Ammon's horn (tissue), 1 donor: ENCODE results near the gene FRAS1.
"Not testable (repeated sequence)": the region's sequence is repeated elsewhere in the genome, so short reads cannot be mapped to it uniquely, and the experiment has no call there.

Experiments used
- DNase-seq: peaks from one replicate; pipeline ENCODE4 v3.0.0-alpha.2; 2016; ENCODE audit warnings: low spot score

FRAS1 gene

DNA sequence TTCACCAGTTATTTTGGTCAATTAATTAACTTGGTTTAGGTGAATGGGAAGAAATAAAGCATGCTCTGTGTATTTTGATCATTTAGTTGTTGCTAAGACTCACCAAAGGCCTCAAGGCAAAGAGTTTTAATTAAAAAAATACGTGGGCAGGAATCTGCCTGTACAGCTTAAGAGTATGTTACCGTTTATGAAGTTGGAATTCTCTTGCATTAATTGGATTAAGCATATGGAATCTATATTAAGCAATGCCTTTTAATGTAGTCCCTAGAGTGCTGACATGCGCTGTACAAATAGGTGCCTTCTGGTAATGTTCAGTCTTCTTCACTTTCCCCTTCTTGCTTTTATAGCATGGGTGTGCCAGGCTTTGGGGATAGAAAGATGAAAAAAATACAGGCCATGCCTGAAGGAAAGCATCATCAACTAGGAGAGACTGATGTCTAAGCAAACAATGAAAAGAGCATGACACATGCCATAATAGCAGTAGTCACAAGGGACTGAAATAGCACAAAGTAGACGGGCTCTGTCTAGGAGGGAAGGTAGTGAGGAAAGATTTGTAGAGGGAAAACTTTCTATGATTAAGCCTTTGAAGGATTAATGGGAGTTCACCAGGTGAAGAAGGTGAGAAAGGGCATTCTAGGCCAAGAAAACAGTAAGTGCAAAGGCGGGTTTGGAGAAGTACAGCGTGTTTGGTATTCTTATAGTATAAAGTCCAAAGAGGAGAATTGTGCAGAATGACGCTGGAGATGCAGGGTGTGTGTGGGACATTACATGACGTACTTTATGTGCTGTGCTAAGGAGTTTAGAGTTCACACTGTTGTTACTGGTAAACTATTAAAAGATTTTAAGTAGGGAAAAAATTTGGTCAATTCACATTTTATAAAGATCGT is 268.4 kb downstream of the FRAS1 start:
- no peak for DNase-seq

GRCh38 chr4:78328591-78328990 is 271.5 kb downstream of the FRAS1 start:
- not testable (repeated sequence) for DNase-seq

- no peak for DNase-seq
Measured at GRCh38 chr4:78331186-78331585, 274.1 kb downstream of the FRAS1 start.

- no peak for DNase-seq
Measured at GRCh38 chr4:78331965-78332364, 274.8 kb downstream of the FRAS1 start.

DNA sequence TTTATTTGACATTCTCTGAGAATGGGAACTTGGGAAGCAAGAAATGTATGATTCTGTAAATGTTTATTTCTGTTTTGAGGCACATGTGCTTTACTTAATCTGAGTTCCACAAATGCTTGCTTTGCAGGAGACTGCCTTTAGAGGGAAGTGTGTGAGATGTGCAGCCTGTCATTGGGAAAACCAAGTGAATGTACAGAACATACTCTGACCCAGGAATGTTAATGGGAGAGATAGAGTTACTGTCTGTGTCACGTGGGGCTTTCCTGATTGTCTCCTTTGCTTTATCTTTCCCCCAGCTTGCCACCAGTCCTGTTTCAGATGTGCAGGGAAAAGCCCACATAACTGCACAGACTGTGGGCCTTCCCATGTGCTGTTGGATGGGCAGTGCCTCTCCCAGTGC is 275.9 kb downstream of the FRAS1 start:
- DNase-seq, result no peak

DNA sequence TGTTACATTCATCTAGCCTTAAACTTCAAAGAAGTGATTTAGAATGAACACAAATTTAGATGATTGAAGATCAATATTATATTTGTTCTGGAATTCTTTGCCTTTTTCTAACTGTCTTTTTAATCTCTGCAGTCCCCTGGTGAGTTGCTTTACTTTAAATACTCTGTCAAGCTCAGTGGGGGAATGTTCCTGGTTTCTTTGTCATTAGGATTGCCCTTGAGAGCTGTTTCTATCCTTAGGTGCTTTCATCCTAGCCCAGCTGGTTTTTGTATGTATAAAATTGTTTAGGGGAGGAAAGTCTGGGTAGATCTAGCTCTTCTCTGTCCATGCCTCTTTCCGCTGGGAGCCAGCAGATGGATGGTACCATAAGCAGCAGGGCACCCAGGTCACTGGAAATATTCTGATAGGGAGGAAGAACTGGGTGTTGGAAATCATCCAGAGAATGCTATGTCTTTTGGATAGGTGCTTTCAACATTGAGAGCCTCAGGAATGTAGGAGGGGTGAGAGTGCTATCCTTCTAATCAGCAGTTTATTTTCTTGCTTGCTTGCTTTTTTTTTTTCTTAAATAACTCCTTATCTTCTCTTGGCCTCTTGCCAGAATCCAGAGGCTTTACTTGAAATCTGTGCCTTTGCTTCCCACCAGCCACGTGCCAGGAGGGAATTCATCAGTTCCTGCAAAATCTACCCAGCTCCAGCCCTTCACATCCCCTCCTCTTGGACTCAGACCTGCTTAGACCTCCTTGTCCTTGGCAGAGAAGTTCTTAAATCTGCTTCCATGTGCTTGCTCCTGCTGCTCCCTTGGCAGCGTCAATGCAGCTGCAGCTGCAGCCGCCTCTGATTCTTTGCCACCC is 279.2 kb downstream of the FRAS1 start:
- DNase-seq, result no peak

GRCh38 chr4:78337244-78338020 is 280.3 kb downstream of the FRAS1 start:
- no peak for DNase-seq

- no peak for DNase-seq
Measured at GRCh38 chr4:78342125-78342524, 285.0 kb downstream of the FRAS1 start.

DNA sequence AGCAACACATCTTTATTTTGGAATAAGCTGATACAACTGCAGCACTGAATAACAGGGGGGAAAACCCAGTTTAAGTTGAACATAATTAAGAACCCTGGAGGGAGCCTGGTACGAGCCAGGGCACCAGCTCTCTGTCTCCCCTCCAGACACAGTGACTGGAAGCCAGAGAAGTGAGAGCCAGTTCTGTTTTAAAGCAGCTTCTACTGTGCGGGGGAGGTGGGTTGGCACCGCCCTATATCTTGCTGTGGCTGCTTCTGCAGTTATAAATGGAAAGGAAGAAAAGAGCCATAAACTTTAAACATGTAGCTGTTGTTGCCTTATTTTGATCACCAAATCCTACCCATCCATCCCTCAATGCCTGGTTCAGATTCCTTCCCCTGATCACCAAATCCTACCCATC is 286.6 kb downstream of the FRAS1 start:
- DNase-seq, result peak; percentile 32

DNA sequence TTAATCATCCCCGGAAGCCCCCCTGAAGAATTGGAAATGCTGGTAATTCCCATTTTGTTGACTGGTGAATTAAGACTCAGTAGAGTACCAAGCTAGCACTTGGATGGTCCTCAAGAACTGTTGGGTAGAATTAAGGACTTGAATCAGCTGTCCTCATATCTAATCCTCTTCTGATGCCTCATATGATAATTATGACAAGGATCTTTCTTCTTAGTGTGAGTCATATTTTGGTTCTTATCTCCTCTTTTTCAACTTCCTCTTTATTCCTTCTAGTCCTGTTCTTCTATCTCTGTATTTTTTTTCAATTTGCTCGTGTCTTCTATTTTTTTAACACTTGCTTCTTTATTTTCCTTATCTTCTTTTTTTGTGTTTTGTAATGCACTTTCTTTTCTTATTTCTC is 288.1 kb downstream of the FRAS1 start:
- DNase-seq, result no peak

GRCh38 chr4:78346222-78346621 is 289.1 kb downstream of the FRAS1 start:
- DNase-seq, result no peak

DNA sequence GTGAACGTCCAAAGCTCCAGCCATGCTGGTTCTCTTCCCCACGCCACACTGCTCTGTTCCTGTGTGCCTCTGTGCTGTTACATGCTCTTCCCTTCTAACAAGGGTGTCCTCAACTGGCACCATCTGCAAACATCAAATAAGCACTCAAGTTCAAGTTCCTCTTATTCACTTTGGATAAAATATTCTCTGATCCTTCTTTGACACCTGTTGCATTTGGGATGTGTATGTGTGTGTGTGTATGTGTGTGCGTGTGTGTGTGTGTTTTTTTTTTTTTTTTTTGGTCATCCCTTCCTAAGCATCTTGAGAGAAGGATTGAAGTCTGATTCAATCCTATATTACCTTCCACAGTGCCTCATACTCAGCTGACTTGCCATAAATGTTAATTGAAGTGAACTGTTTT is 290.4 kb downstream of the FRAS1 start:
- DNase-seq, result no peak

GRCh38 chr4:78353921-78354320 is 296.8 kb downstream of the FRAS1 start:
- no peak for DNase-seq

DNA sequence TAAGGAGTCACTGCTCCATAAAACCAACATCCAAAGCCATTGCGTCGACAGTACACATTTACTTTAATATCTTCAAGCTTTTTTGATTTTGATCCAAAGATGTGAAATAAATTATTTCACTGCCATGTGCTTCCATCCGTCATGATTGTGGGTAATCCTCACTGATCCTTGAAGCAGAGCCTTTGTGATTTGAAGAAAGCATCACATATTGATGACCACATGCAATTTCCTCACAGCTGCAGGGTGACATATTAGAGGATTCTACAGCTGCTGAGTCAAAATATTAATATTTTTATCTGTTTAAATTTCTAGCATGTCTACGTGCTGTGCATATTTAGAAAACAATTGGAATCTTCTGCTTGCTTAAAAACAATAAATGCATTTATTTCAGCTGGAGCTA is 297.7 kb downstream of the FRAS1 start:
- DNase-seq, result no peak

GRCh38 chr4:78355306-78355705 is 298.2 kb downstream of the FRAS1 start:
- no peak for DNase-seq

DNA sequence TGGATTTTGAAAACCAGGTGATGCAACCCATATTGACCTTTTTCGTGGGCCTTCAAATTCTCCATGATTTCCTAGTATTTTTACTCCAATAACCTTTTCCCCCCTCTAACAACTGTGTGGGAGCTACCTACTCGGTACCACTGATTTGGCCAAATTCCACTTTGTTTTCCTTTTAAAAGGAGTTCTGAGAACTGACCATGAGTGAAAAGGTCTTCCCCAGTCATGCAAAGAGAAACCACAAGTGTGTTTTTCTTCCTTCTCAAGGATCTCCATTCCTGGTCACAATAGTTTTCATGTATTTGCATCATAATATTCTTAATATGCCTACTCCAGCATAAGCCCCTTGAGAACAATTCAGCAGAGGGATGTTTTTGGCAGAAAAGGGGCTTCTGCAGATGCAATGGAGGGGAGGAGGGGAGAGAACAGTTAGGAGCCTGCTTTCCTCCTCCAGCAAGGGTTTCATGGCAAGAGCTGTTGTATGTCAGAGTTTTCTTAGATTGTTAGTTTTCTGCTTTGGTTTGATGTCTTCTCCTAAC is 299.2 kb downstream of the FRAS1 start:
- DNase-seq, result no peak

- no peak for DNase-seq
Measured at GRCh38 chr4:78357122-78357521, 300.0 kb downstream of the FRAS1 start.

GRCh38 chr4:78360466-78360865 is 303.3 kb downstream of the FRAS1 start:
- DNase-seq, result no peak

DNA sequence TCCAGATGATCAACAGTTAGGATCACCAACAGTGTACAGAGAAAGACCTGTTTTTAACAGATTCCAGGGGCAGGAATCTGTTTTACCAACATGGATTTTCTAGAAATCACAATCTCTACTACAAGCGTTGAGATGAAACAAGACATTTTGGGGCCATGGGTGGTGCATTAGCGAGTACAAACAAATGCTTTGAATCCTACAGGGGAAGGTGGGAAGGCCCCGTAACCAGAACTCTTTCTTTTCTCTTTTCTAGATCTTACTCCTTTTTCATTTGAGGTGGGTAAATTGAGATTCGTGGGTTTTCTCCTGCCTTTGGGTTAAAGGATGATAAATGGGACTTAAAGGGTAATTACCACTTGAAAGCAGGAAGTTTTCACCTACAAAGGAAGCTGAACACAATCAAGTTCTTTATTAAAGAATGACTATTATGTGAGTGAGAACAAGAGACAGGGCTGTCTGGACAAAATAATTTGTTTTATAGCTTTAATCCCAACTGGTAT is 304.5 kb downstream of the FRAS1 start:
- DNase-seq, result no peak

GRCh38 chr4:78362310-78362709 is 305.2 kb downstream of the FRAS1 start:
- no peak for DNase-seq

- DNase-seq, result no peak
Measured at GRCh38 chr4:78363031-78363570, 306.0 kb downstream of the FRAS1 start.

- no peak for DNase-seq
Measured at GRCh38 chr4:78369679-78370078, 312.6 kb downstream of the FRAS1 start.
